ENCODE measurements around the gene JKAMP.

The JKAMP gene

GRCh38 chr14:59537476-59537875, 53.2 kb downstream of the JKAMP start:
- no peak overlapping the region for H3K27ac Mint-ChIP-seq

GRCh38 chr14:59538936-59539335, 54.6 kb downstream of the JKAMP start:
- no peaks in the 10 kb centered on the region for H3K27me3 Mint-ChIP-seq (ENCODE audit: low read depth, poor library complexity)
- H3K4me1 Mint-ChIP-seq = peaks cover 18% of the 10 kb centered on the region
- DNase-seq = no peak
- H3K27ac Mint-ChIP-seq = no peak overlapping the region
- no peak overlapping the region for H3K4me3 Mint-ChIP-seq
- H3K9me3 Mint-ChIP-seq = no peaks in the 10 kb centered on the region
- no peak for TF ChIP-seq CTCF (IDR thresholded peaks at IDR 0.05)
- no peaks in the 10 kb centered on the region for H3K36me3 Mint-ChIP-seq (ENCODE audit: low read depth)

More at GRCh38 chr14:59537476-59537875, 53.2 kb downstream of the JKAMP start:
- DNase-seq = no peak
- Mint-ChIP-seq H3K9me3 (no peaks in the 10 kb centered on the region), H3K27me3 (ENCODE audit: low read depth, poor library complexity) (no peaks in the 10 kb centered on the region), H3K4me3 (no peak overlapping the region), H3K4me1 (peaks cover 19% of the 10 kb centered on the region), H3K36me3 (ENCODE audit: low read depth) (no peaks in the 10 kb centered on the region)
- TF ChIP-seq CTCF (IDR thresholded peaks at IDR 0.05) = no peak

GRCh38 chr14:59540852-59541251, 56.5 kb downstream of the JKAMP start:
- no peak overlapping the region for H3K27ac Mint-ChIP-seq
- no peak for DNase-seq
- no peak for TF ChIP-seq CTCF (IDR thresholded peaks at IDR 0.05)
- H3K9me3 Mint-ChIP-seq = no peaks in the 10 kb centered on the region
- no peaks in the 10 kb centered on the region for H3K36me3 Mint-ChIP-seq (ENCODE audit: low read depth)
- no peak overlapping the region for H3K4me3 Mint-ChIP-seq
- H3K27me3 Mint-ChIP-seq (ENCODE audit: low read depth, poor library complexity) = no peaks in the 10 kb centered on the region
- no peaks in the 10 kb centered on the region for H3K4me1 Mint-ChIP-seq

- no peak overlapping the region for H3K27ac Mint-ChIP-seq
- TF ChIP-seq CTCF (IDR thresholded peaks at IDR 0.05) = no peak
- no peak for DNase-seq
- no peak overlapping the region for H3K4me3 Mint-ChIP-seq
- H3K9me3 Mint-ChIP-seq = no peaks in the 10 kb centered on the region
- H3K4me1 Mint-ChIP-seq = no peaks in the 10 kb centered on the region
- H3K27me3 Mint-ChIP-seq (ENCODE audit: low read depth, poor library complexity) = no peaks in the 10 kb centered on the region
- no peaks in the 10 kb centered on the region for H3K36me3 Mint-ChIP-seq (ENCODE audit: low read depth)
Measured at GRCh38 chr14:59541731-59542130, 57.4 kb downstream of the JKAMP start.

GRCh38 chr14:59543873-59544272, 59.6 kb downstream of the JKAMP start:
- H3K27me3 Mint-ChIP-seq (ENCODE audit: low read depth, poor library complexity) = peaks cover 7% of the 10 kb centered on the region
- H3K27ac Mint-ChIP-seq = peak overlapping the region; percentile 46
- no peak overlapping the region for H3K4me3 Mint-ChIP-seq
- DNase-seq = no peak
- no peaks in the 10 kb centered on the region for H3K36me3 Mint-ChIP-seq (ENCODE audit: low read depth)
- no peaks in the 10 kb centered on the region for H3K9me3 Mint-ChIP-seq
- no peaks in the 10 kb centered on the region for H3K4me1 Mint-ChIP-seq
- no peak for TF ChIP-seq CTCF (IDR thresholded peaks at IDR 0.05)

- peaks cover 7% of the 10 kb centered on the region for H3K27me3 Mint-ChIP-seq (ENCODE audit: low read depth, poor library complexity)
- TF ChIP-seq CTCF (IDR thresholded peaks at IDR 0.05) = no peak
- no peaks in the 10 kb centered on the region for H3K36me3 Mint-ChIP-seq (ENCODE audit: low read depth)
- no peak overlapping the region for H3K4me3 Mint-ChIP-seq
- H3K9me3 Mint-ChIP-seq = peaks cover 18% of the 10 kb centered on the region
- DNase-seq = no peak
- H3K27ac Mint-ChIP-seq = no peak overlapping the region
- no peaks in the 10 kb centered on the region for H3K4me1 Mint-ChIP-seq
Measured at GRCh38 chr14:59547310-59547709, 63.0 kb downstream of the JKAMP start.

Data from nephron progenitor cell (in vitro differentiated cells).